ENCODE measurements around the gene NINL. TPM values are rescaled to one million over a fixed set of nuclear protein-coding genes. Genes with fewer than 3 reads are reported as not detected.

The NINL gene
- total and polyA plus RNA-seq, 2 experiments from 2014 or later: 23.2 to 24.5 TPM

DNA sequence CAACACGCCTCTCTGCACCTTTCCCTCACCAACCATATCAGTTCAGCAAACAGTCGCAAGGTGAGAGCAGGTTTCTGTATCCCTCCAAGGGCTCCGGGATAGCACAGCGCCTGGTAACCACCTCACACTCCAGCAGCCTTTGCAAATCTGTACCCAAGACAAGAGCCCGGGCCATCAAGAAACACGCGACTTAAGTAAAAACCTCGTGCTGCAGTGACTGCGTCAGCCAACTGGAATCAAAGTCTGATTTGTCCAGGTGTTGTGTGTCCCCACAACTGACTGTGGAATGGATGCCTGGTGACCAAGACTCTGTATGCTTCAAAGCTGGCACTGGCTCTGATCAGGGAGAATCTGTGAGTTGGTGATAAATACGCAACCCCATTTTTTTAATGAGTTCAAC, 74.1 kb downstream of the NINL start:
- no peak overlapping the region for H3K4me2 ChIP-seq
- TF ChIP-seq, protein P1, sequence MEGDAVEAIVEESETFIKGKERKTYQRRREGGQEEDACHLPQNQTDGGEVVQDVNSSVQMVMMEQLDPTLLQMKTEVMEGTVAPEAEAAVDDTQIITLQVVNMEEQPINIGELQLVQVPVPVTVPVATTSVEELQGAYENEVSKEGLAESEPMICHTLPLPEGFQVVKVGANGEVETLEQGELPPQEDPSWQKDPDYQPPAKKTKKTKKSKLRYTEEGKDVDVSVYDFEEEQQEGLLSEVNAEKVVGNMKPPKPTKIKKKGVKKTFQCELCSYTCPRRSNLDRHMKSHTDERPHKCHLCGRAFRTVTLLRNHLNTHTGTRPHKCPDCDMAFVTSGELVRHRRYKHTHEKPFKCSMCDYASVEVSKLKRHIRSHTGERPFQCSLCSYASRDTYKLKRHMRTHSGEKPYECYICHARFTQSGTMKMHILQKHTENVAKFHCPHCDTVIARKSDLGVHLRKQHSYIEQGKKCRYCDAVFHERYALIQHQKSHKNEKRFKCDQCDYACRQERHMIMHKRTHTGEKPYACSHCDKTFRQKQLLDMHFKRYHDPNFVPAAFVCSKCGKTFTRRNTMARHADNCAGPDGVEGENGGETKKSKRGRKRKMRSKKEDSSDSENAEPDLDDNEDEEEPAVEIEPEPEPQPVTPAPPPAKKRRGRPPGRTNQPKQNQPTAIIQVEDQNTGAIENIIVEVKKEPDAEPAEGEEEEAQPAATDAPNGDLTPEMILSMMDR (IDR thresholded peaks at IDR 0.05; ENCODE audit: poor library complexity): no peak
- TF ChIP-seq EZH2 (IDR thresholded peaks at IDR 0.05; ENCODE audit: borderline replicate concordance) (no peak), EZH2phosphoT487 (IDR thresholded peaks at IDR 0.05; ENCODE audit: low read depth, severe bottlenecking, unreplicated experiment) (no peak)
- peaks cover 5% of the 10 kb centered on the region for H3K79me2 ChIP-seq
- H3K4me3 ChIP-seq: no peak overlapping the region
- 90% methylated on average over 10 of the region's 10 CpGs for WGBS (ENCODE audit: low lambda C conversion rate, missing lambda C conversion rate)
- no peaks in the 10 kb centered on the region for H3K27me3 ChIP-seq
- H3K27ac ChIP-seq: no peak overlapping the region
- H3K9me3 ChIP-seq (ENCODE audit: low read depth): peaks cover 14% of the 10 kb centered on the region
- H3K4me1 ChIP-seq (ENCODE audit: insufficient read depth): peaks cover 9% of the 10 kb centered on the region
- no peaks in the 10 kb centered on the region for H3K9me2 ChIP-seq (replicated peaks; ENCODE audit: insufficient read depth)
- H2AFZ ChIP-seq: no peak overlapping the region
- no peak for DNase-seq (ENCODE audit: low spot score)
- H3K36me3 ChIP-seq (replicated peaks; ENCODE audit: insufficient read depth, low read depth): no peaks in the 10 kb centered on the region
- H4K20me1 ChIP-seq (ENCODE audit: insufficient read depth, poor library complexity, severe bottlenecking): no peaks in the 10 kb centered on the region

DNA sequence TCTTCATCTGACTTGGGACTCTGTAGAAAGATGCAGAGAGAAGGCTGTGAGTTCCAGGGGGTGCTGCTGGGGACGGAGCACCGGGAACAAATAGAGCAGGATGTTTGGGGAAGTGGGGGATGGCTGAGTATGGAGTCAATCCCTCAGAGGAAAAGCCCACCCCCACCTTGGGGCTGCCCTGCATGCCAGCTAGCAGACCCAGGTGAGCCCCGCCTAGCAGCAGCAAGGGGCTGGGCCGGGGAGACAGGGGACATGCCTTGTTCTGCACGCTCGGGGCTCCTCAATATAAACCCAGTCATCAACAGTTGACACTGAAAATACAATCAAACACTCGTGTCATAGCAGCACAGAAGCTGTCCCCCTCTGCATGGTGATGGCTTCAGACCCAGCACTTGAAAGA, 74.6 kb downstream of the NINL start:
- TF ChIP-seq EZH2 (IDR thresholded peaks at IDR 0.05; ENCODE audit: borderline replicate concordance) (no peak), EZH2phosphoT487 (IDR thresholded peaks at IDR 0.05; ENCODE audit: low read depth, severe bottlenecking, unreplicated experiment) (no peak)
- TF ChIP-seq, protein P1 (IDR thresholded peaks at IDR 0.05; ENCODE audit: poor library complexity): no peak
- H3K4me1 ChIP-seq (ENCODE audit: insufficient read depth): peaks cover 9% of the 10 kb centered on the region
- no peaks in the 10 kb centered on the region for H3K36me3 ChIP-seq (replicated peaks; ENCODE audit: insufficient read depth, low read depth)
- no peaks in the 10 kb centered on the region for H4K20me1 ChIP-seq (ENCODE audit: insufficient read depth, poor library complexity, severe bottlenecking)
- H3K79me2 ChIP-seq: peaks cover 2% of the 10 kb centered on the region
- H3K27ac ChIP-seq: no peak overlapping the region
- no peaks in the 10 kb centered on the region for H3K9me2 ChIP-seq (replicated peaks; ENCODE audit: insufficient read depth)
- no peak for DNase-seq (ENCODE audit: low spot score)
- H3K9me3 ChIP-seq (ENCODE audit: low read depth): peaks cover 13% of the 10 kb centered on the region
- no peak overlapping the region for H3K4me3 ChIP-seq
- H3K4me2 ChIP-seq: no peak overlapping the region
- H2AFZ ChIP-seq: no peak overlapping the region
- whole genome bisulfite sequencing (ENCODE audit: low lambda C conversion rate, missing lambda C conversion rate): 95% methylated on average over 7 of the region's 7 CpGs
- H3K27me3 ChIP-seq: no peaks in the 10 kb centered on the region

DNA sequence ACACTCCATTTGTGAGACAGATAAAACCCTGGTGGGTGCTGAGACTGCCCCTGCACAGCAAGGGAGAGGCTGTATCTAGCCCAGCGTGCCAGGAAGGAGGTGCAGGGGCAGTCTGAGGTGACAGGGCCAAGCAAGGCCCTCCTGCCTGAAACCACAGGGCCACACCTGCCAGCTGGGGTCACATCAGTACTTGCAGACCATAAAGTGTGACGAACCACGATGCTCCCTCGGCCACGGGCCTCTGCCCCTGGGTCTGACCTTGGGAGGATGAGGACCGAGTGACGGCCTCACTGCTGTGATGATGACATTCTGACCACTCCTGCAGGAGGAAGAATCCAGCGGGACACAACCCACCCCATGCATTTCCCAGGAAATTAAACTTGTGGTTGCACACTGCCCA, 75.1 kb downstream of the NINL start:
- Histone ChIP-seq H3K4me3 (no peak overlapping the region), H3K79me2 (peaks cover 2% of the 10 kb centered on the region), H3K27ac (no peak overlapping the region), H3K9me3 (ENCODE audit: low read depth) (peaks cover 7% of the 10 kb centered on the region), H3K4me2 (no peak overlapping the region), H4K20me1 (ENCODE audit: insufficient read depth, poor library complexity, severe bottlenecking) (no peaks in the 10 kb centered on the region), H3K9me2 (replicated peaks; ENCODE audit: insufficient read depth) (no peaks in the 10 kb centered on the region), H2AFZ (no peak overlapping the region), H3K27me3 (no peaks in the 10 kb centered on the region), H3K36me3 (replicated peaks; ENCODE audit: insufficient read depth, low read depth) (no peaks in the 10 kb centered on the region), H3K4me1 (ENCODE audit: insufficient read depth) (peaks cover 9% of the 10 kb centered on the region)
- no peak for DNase-seq (ENCODE audit: low spot score)
- 97% methylated on average over 8 of the region's 8 CpGs for WGBS (ENCODE audit: low lambda C conversion rate, missing lambda C conversion rate)
- no peak for TF ChIP-seq EZH2 (IDR thresholded peaks at IDR 0.05; ENCODE audit: borderline replicate concordance)
- no peak for TF ChIP-seq EZH2phosphoT487 (IDR thresholded peaks at IDR 0.05; ENCODE audit: low read depth, severe bottlenecking, unreplicated experiment)
- TF ChIP-seq, protein P1 (IDR thresholded peaks at IDR 0.05; ENCODE audit: poor library complexity): no peak

DNA sequence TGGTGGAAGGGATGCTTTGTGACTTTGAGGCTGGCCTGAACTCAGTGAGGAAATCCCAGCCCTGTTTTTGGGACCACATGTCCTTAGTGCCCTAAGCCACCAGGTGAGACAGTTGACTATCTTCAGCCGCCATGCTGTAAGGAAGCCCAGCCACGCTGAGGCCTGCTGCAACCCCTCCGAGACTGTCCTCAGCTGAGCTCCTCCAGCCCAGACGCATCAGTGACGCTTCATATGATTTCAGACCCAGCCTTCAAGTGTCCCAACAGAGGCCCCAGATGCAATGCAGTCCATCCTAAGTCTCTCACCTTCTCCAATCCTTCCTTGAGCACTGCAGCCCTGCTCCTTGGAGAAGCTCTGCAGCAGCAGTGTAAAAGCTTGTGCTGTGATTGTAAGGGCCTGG, 76.2 kb downstream of the NINL start:
- no peak overlapping the region for H3K4me3 ChIP-seq
- no peaks in the 10 kb centered on the region for H4K20me1 ChIP-seq (ENCODE audit: insufficient read depth, poor library complexity, severe bottlenecking)
- no peaks in the 10 kb centered on the region for H3K9me2 ChIP-seq (replicated peaks; ENCODE audit: insufficient read depth)
- no peaks in the 10 kb centered on the region for H3K27me3 ChIP-seq
- DNase-seq (ENCODE audit: low spot score): no peak
- H3K4me2 ChIP-seq: no peak overlapping the region
- H3K36me3 ChIP-seq (replicated peaks; ENCODE audit: insufficient read depth, low read depth): no peaks in the 10 kb centered on the region
- H3K4me1 ChIP-seq (ENCODE audit: insufficient read depth): peaks cover 9% of the 10 kb centered on the region
- no peak overlapping the region for H2AFZ ChIP-seq
- H3K79me2 ChIP-seq: peaks cover 1% of the 10 kb centered on the region
- WGBS (ENCODE audit: low lambda C conversion rate, missing lambda C conversion rate): 96% methylated on average over 5 of the region's 5 CpGs
- TF ChIP-seq, protein P1 (IDR thresholded peaks at IDR 0.05; ENCODE audit: poor library complexity): no peak
- TF ChIP-seq EZH2phosphoT487 (IDR thresholded peaks at IDR 0.05; ENCODE audit: low read depth, severe bottlenecking, unreplicated experiment) (no peak), EZH2 (IDR thresholded peaks at IDR 0.05; ENCODE audit: borderline replicate concordance) (no peak)
- H3K9me3 ChIP-seq (ENCODE audit: low read depth): no peaks in the 10 kb centered on the region
- peak overlapping the region; percentile 77 for H3K27ac ChIP-seq
